ENCODE data around the gene CDC42EP1. TPM values are rescaled to one million over a fixed set of nuclear protein-coding genes. Genes with fewer than 3 reads are reported as not detected.

CDC42EP1 gene
- total and polyA plus RNA-seq, 2 experiments from 2014 or later: 7.7 to 10.2 TPM

- TF ChIP-seq ZNF462 (CRISPR knock-in tag; IDR thresholded peaks at IDR 0.05): no peak
- no peak for TF ChIP-seq REST (IDR thresholded peaks at IDR 0.05; ENCODE audit: unreplicated experiment)
- TF ChIP-seq CREB1 (CRISPR knock-in tag; IDR thresholded peaks at IDR 0.05; ENCODE audit: low read depth): no peak
- TF ChIP-seq ZNF114 (CRISPR knock-in tag; IDR thresholded peaks at IDR 0.05): no peak
- TF ChIP-seq POLR2AphosphoS5 (IDR thresholded peaks at IDR 0.05; ENCODE audit: low read depth): no peak
- no peak for TF ChIP-seq ETS1 (IDR thresholded peaks at IDR 0.05)
Observed at GRCh38 chr22:37601203-37601539, 40.9 kb downstream of the CDC42EP1 start (continued).
